Activated T-helper 1 cell treated with anti-CD3 and anti-CD28 coated beads, Interleukin-12 subunit alpha, Interleukin-12 subunit beta, Interleukin-2, Interleukin-4 antibody, amounts not matched to agents 30 ng/mL and 10 ng/mL and 1 ng/mL, durations not matched to agents 14 hours and 24 hours and 36 hours (primary cell): ENCODE measurements around the gene ZKSCAN3. TPM values are rescaled to one million over a fixed set of nuclear protein-coding genes. Genes with fewer than 3 reads are reported as not detected.
"Not testable (repeated sequence)": the region's sequence is repeated elsewhere in the genome, so short reads cannot be mapped to it uniquely, and the experiment has no call there.

Experiments
- DNase-seq: peaks from one replicate; pipeline ENCODE4 v3.0.0; 2021; ENCODE audit warnings: low spot score
- H3K27ac Mint-ChIP-seq: one replicate; pipeline ENCODE4 v1.8.0; 2021; ENCODE audit warnings: mild to moderate bottlenecking, mixed read lengths
- H3K27me3 Mint-ChIP-seq: one replicate; pipeline ENCODE4 v1.8.0; 2022; ENCODE audit warnings: mild to moderate bottlenecking, moderate library complexity, mixed read lengths; ENCODE audit not compliant: insufficient read depth
- H3K36me3 Mint-ChIP-seq: one replicate; pipeline ENCODE4 v1.8.0; 2021; ENCODE audit warnings: low read depth, mixed read lengths
- H3K4me1 Mint-ChIP-seq: one replicate; pipeline ENCODE4 v1.8.0; 2021; ENCODE audit warnings: low read depth, mixed read lengths
- H3K4me3 Mint-ChIP-seq: one replicate; pipeline ENCODE4 v1.8.0; 2021; ENCODE audit warnings: mild to moderate bottlenecking, moderate library complexity, mixed read lengths
- H3K9me3 Mint-ChIP-seq: one replicate; pipeline ENCODE4 v1.8.0; 2021; ENCODE audit warnings: mixed read lengths
- intact Hi-C: fragments of 100-400 bp; cut with micrococcal nuclease; formaldehyde crosslinking; loops from one replicate; pipeline ENCODE4 v1.15.1; 2024
- total RNA-seq: library from RNA; stranded (reverse); gene quantifications from 2 replicates; pipeline ENCODE4 v1.2.3, GENCODE V29; 2022

Gene ZKSCAN3
- 2.9 and 3.3 TPM in 2 replicates for total RNA-seq

GRCh38 chr6:28349892-28350737 lies at the start of gene ZKSCAN3:
Gene ZKSCAN3, plus strand, starts transcription at chr6:28349947. Its CDS starts 9,640 bp downstream, at chr6:28359587.
- intact Hi-C loops = loop anchor here (1.0 to 10.0 kb wide), 8 partner anchors 15 to 1165 kb away; partner anchors contain the start of genes ZKSCAN4, ZNF165, ZSCAN12 and ZSCAN23
- Mint-ChIP-seq H3K36me3 (peaks cover 5% of the 10 kb centered on the region), H3K9me3 (no peaks in the 10 kb centered on the region), H3K27ac (peak within 1 kb of the TSS; percentile 91), H3K27me3 (peaks cover 16% of the 10 kb centered on the region), H3K4me1 (peaks cover 28% of the 10 kb centered on the region), H3K4me3 (peak within 1 kb of the TSS; percentile 98)
- peak; percentile 84 for DNase-seq

DNA sequence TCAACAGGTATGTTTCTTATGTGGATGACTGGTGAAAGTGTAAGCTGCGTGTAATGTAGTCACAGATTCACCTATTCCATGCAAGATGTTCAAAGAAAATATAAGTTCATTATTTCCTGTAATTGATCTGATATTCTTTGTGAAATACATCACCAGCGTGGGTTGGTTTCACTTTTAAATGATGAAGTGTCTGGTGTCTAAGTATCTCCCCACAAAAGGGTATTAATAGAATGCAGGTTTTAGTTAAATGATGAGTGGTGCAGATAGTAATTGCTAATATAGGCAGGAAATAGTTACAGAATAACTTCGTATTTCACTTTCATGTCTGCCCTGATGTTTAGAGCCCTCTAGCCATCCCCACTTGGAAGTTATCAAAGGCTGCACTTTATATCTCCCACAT lies 46.2 kb upstream of the ZKSCAN3 start:
- intact Hi-C loops = no loop called here

GRCh38 chr6:28306363-28306762 lies 43.4 kb upstream of the ZKSCAN3 start:
- H3K4me3 Mint-ChIP-seq, H3K36me3 Mint-ChIP-seq, intact Hi-C loops, H3K27me3 Mint-ChIP-seq, DNase-seq, H3K27ac Mint-ChIP-seq: not testable (repeated sequence)
- peaks cover 15% of the 10 kb centered on the region for H3K9me3 Mint-ChIP-seq
- peaks cover 15% of the 10 kb centered on the region for H3K4me1 Mint-ChIP-seq

More for the DNA sequence above, 46.2 kb upstream of the ZKSCAN3 start:
- no peak overlapping the region for H3K27ac Mint-ChIP-seq
- peaks cover 13% of the 10 kb centered on the region for H3K9me3 Mint-ChIP-seq
- no peak for DNase-seq
- H3K4me3 Mint-ChIP-seq = no peak overlapping the region
- H3K27me3 Mint-ChIP-seq = peaks cover 5% of the 10 kb centered on the region
- peaks cover 5% of the 10 kb centered on the region for H3K36me3 Mint-ChIP-seq
- peaks cover 15% of the 10 kb centered on the region for H3K4me1 Mint-ChIP-seq

GRCh38 chr6:28311139-28311823 lies 38.5 kb upstream of the ZKSCAN3 start:
- DNase-seq = no peak
- no peak overlapping the region for H3K27ac Mint-ChIP-seq
- H3K4me3 Mint-ChIP-seq = no peak overlapping the region
- H3K27me3 Mint-ChIP-seq = peaks cover 15% of the 10 kb centered on the region
- H3K9me3 Mint-ChIP-seq = peaks cover 10% of the 10 kb centered on the region
- peaks cover 2% of the 10 kb centered on the region for H3K36me3 Mint-ChIP-seq
- intact Hi-C loops = no loop called here
- no peaks in the 10 kb centered on the region for H3K4me1 Mint-ChIP-seq

DNA sequence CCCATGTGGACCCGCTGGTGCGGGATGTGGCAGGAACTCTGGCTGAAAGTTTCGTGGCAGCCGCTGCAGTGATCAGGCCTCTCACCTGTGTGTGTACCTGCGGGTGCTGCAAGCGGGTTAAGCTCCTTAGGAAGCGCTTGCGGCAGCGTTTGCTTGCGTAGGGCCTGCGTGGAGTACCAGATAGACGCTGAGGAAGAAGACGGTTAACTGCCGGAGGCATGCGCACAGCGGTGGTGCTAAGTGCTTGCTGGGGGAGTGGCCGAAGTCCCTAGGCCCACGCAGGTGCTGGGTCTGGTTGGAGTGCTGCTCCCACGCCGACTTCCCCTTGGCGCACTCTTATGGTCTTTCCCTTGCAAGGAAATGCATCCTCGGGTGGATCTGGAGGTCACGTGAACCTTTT lies 36.8 kb upstream of the ZKSCAN3 start:
- intact Hi-C loops = no loop called here
- DNase-seq = no peak
- Mint-ChIP-seq H3K4me1 (no peaks in the 10 kb centered on the region), H3K36me3 (peaks cover 2% of the 10 kb centered on the region), H3K9me3 (peaks cover 6% of the 10 kb centered on the region), H3K27me3 (peaks cover 17% of the 10 kb centered on the region), H3K27ac (no peak overlapping the region), H3K4me3 (no peak overlapping the region)

DNA sequence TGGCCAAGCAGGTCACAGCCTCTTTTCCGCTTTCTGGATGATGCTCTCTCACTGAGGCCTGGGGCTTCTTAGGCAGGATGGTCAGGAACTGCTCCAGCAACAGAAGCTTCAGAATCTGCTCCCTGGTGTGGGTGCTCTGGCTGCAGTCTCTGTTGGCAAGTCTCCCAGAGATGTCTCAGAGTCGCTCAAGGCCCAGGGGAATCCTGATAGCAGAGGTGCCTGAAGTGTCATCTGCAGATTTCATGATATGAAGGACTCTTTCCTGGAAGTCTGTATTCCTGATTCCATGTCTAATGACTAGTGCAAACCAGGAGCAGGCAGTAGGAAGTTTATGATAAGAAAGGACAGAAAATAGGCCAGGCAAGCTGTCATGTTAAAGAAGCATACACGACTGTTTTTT lies 34.1 kb upstream of the ZKSCAN3 start:
- no peak overlapping the region for H3K4me3 Mint-ChIP-seq
- H3K27me3 Mint-ChIP-seq = peaks cover 15% of the 10 kb centered on the region
- H3K4me1 Mint-ChIP-seq = no peaks in the 10 kb centered on the region
- H3K27ac Mint-ChIP-seq = no peak overlapping the region
- intact Hi-C loops = no loop called here
- H3K9me3 Mint-ChIP-seq = peaks cover under 1% of the 10 kb centered on the region
- H3K36me3 Mint-ChIP-seq = no peaks in the 10 kb centered on the region
- DNase-seq = no peak

DNA sequence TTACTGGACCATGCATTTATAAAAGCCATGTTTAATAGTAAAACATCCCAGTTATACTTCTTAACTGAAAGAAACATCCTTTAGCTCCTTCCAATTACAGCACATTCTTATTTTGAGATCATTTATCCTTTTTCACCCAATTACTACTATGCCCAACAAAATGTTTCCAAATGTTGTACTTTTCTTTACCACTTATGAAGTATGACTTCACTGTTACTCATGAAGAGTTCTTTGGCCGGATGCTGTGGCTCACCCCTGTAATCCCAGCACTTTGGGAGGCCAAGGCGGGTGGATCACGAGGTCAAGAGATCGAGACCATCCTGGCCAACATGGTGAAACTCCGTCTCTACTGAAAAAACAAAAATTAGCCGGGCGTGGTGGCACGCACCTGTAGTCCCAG lies 31.9 kb upstream of the ZKSCAN3 start:
- H3K27ac Mint-ChIP-seq, intact Hi-C loops, DNase-seq, H3K4me1 Mint-ChIP-seq, H3K4me3 Mint-ChIP-seq, H3K36me3 Mint-ChIP-seq: not testable (repeated sequence)
- Mint-ChIP-seq H3K9me3 (peaks cover 11% of the 10 kb centered on the region), H3K27me3 (peaks cover 10% of the 10 kb centered on the region)

GRCh38 chr6:28322661-28323060 lies 27.1 kb upstream of the ZKSCAN3 start:
- DNase-seq = no peak
- intact Hi-C loops = no loop called here
- Mint-ChIP-seq H3K4me3 (no peak overlapping the region), H3K36me3 (peaks cover 7% of the 10 kb centered on the region), H3K27ac (no peak overlapping the region), H3K4me1 (no peaks in the 10 kb centered on the region), H3K9me3 (peaks cover 49% of the 10 kb centered on the region), H3K27me3 (peaks cover 6% of the 10 kb centered on the region)

DNA sequence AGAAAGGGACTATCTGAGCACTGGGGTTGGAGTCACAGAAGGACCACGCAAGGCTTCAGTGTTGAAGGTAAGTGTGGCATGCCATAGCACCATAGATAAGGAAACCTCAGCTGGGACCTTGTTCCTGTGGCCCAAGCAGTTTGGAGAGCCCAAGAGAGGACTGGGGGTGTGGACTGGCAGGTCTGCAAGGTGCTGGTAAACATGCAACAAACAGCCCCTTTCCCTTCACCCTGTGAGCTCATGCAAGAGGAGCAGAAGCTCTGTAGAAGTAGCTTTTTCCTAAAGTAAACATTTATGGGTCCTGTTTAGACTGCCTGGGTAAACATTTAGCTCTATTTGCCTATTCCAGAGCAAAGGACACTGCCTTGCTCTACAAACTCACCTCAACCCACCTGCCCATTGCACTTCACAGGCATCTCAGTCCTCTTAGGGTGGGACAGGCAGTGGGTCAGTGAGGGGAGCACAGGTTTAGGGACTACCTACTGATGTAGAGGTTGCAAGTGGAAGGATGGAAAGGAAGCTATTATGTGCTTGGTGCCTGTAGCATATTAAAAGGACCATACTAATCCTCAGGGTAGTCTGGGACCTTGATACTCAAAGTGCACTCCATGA lies 25.8 kb upstream of the ZKSCAN3 start:
- H3K36me3 Mint-ChIP-seq = peaks cover 9% of the 10 kb centered on the region
- intact Hi-C loops = no loop called here
- peaks cover 55% of the 10 kb centered on the region for H3K9me3 Mint-ChIP-seq
- DNase-seq = no peak
- H3K4me3 Mint-ChIP-seq = no peak overlapping the region
- H3K4me1 Mint-ChIP-seq = no peaks in the 10 kb centered on the region
- no peak overlapping the region for H3K27ac Mint-ChIP-seq
- H3K27me3 Mint-ChIP-seq = peaks cover 3% of the 10 kb centered on the region

GRCh38 chr6:28326371-28326948 lies 23.3 kb upstream of the ZKSCAN3 start:
- intact Hi-C loops = no loop called here
- H3K4me1 Mint-ChIP-seq = no peaks in the 10 kb centered on the region
- no peaks in the 10 kb centered on the region for H3K27me3 Mint-ChIP-seq
- no peak overlapping the region for H3K4me3 Mint-ChIP-seq
- no peak overlapping the region for H3K27ac Mint-ChIP-seq
- DNase-seq = no peak
- peaks cover 61% of the 10 kb centered on the region for H3K9me3 Mint-ChIP-seq
- peaks cover 9% of the 10 kb centered on the region for H3K36me3 Mint-ChIP-seq

GRCh38 chr6:28330041-28330440 lies 19.7 kb upstream of the ZKSCAN3 start:
- Mint-ChIP-seq H3K4me1 (no peaks in the 10 kb centered on the region), H3K4me3 (no peak overlapping the region), H3K9me3 (peaks cover 34% of the 10 kb centered on the region), H3K27ac (no peak overlapping the region), H3K27me3 (peaks cover 7% of the 10 kb centered on the region), H3K36me3 (peaks cover 9% of the 10 kb centered on the region)
- DNase-seq = no peak
- intact Hi-C loops = no loop called here

- H3K36me3 Mint-ChIP-seq = peaks cover 2% of the 10 kb centered on the region
- intact Hi-C loops = no loop called here
- H3K9me3 Mint-ChIP-seq = peaks cover 13% of the 10 kb centered on the region
- DNase-seq = no peak
- H3K4me1 Mint-ChIP-seq = no peaks in the 10 kb centered on the region
- no peak overlapping the region for H3K4me3 Mint-ChIP-seq
- H3K27me3 Mint-ChIP-seq = peaks cover 7% of the 10 kb centered on the region
- H3K27ac Mint-ChIP-seq = no peak overlapping the region
These were observed 16.7 kb upstream of the ZKSCAN3 start for GRCh38 chr6:28333047-28333446.
